Transverse colon (tissue), 4 donors: ENCODE data around the gene PROX2.

Source experiments
- CTCF ChIP-seq, 5 experiments: fragments of 200-600 bp in 3 of 5; fragments of 450-650 bp in 2 of 5; sonication (generic) in 3 of 5; IDR thresholded peaks; 1 replicate in 2 of 5; 2 replicates in 3 of 5; pipeline ENCODE4 v1.5.1; 2016 to 2017; ENCODE audit warnings: antibody characterized with exemption in 5 of 5, inconsistent platforms in 3 of 5, mild to moderate bottlenecking in 2 of 5, moderate library complexity in 1 of 5
- EP300 ChIP-seq: sonication (generic); formaldehyde crosslinking; IDR thresholded peaks from one replicate; pipeline ENCODE4 v1.6.1; 2017; ENCODE audit warnings: antibody characterized with exemption, low read depth
- POLR2A ChIP-seq: fragments of 450-650 bp; IDR thresholded peaks from one replicate; pipeline ENCODE4 v1.6.1; 2016; ENCODE audit warnings: antibody characterized with exemption, mild to moderate bottlenecking, moderate library complexity
- POLR2AphosphoS5 ChIP-seq, 3 donors: sonication (generic); formaldehyde crosslinking; IDR thresholded peaks; one replicate each; pipeline ENCODE4 v1.6.1; 2016; ENCODE audit warnings: antibody characterized with exemption in 3 of 3

- no peak for TF ChIP-seq POLR2A
- TF ChIP-seq CTCF (IDR thresholded peaks at IDR 0.05): no peak
- no peak for TF ChIP-seq POLR2AphosphoS5 (IDR thresholded peaks at IDR 0.05)
- TF ChIP-seq EP300: no peak
These were observed 21.7 kb upstream of the PROX2 start for GRCh38 chr14:74897642-74898041.
